Osteoblast (primary cell): Measurements from ENCODE around the gene INHBC. TPM values are rescaled to one million over a fixed set of nuclear protein-coding genes. Genes with fewer than 3 reads are reported as not detected.
"Not testable (repeated sequence)": the region's sequence is repeated elsewhere in the genome, so short reads cannot be mapped to it uniquely, and the experiment has no call there.

Source experiments
- DNase-seq: peaks from one replicate; pipeline ENCODE4 v3.0.0; 2011; ENCODE audit warnings: low spot score, mixed read lengths; ENCODE audit not compliant: insufficient read length; ENCODE audit errors: missing footprints
- H2AFZ ChIP-seq: 2 replicates; pipeline ENCODE4 v1.6.0; 2011; ENCODE audit warnings: mild to moderate bottlenecking, low read length
- H3K27ac ChIP-seq: 2 replicates; pipeline ENCODE4 v1.5.1; 2011; ENCODE audit warnings: mild to moderate bottlenecking, low read depth, low read length, moderate library complexity
- H3K27me3 ChIP-seq: 2 replicates; pipeline ENCODE4 v1.6.0; 2012; ENCODE audit warnings: mild to moderate bottlenecking, control low read depth, inconsistent platforms, low read length, moderate library complexity; ENCODE audit not compliant: insufficient read depth
- H3K36me3 ChIP-seq: 2 replicates; pipeline ENCODE4 v1.5.1; 2011; ENCODE audit warnings: mild to moderate bottlenecking, low read length, control low read depth, moderate library complexity; ENCODE audit not compliant: insufficient read depth
- H3K4me1 ChIP-seq: 2 replicates; pipeline ENCODE4 v1.5.1; 2011; ENCODE audit warnings: mild to moderate bottlenecking, low read length, control low read depth, moderate library complexity; ENCODE audit not compliant: insufficient read depth
- H3K4me2 ChIP-seq: 2 replicates; pipeline ENCODE4 v1.6.0; 2011; ENCODE audit warnings: mild to moderate bottlenecking, low read length; ENCODE audit not compliant: insufficient read depth
- H3K4me3 ChIP-seq: fragments of 200-600 bp; sonication (generic); 3 replicates; pipeline ENCODE4 v1.5.1; 2012; ENCODE audit warnings: mild to moderate bottlenecking, low read length, inconsistent platforms; ENCODE audit not compliant: insufficient read depth
- H3K79me2 ChIP-seq: 2 replicates; pipeline ENCODE4 v1.6.0; 2012; ENCODE audit warnings: mild to moderate bottlenecking, low read length, control low read depth, inconsistent platforms; ENCODE audit not compliant: insufficient read depth
- H3K9me3 ChIP-seq: 2 replicates; pipeline ENCODE4 v1.5.1; 2011; ENCODE audit warnings: low read depth, low read length, control low read depth
- H4K20me1 ChIP-seq: 2 replicates; pipeline ENCODE4 v1.6.0; 2012; ENCODE audit warnings: mild to moderate bottlenecking, low read length, control low read depth; ENCODE audit not compliant: insufficient read depth
- CTCF ChIP-seq: IDR thresholded peaks from 2 replicates; pipeline ENCODE4 v1.5.1; 2011; ENCODE audit warnings: mild to moderate bottlenecking, low read depth, low read length, moderate library complexity; ENCODE audit errors: extremely low read depth
- total RNA-seq: library from RNA; depleted of rRNA; stranded (reverse); fragments of >200 nt; gene quantifications from 2 replicates; pipeline ENCODE4 v1.2.3, GENCODE V29; 2012

INHBC gene
- total RNA-seq, 1 donor = not detected

GRCh38 chr12:57389033-57389432 is 45.6 kb upstream of the INHBC start:
- TF ChIP-seq CTCF = no peak
- no peak overlapping the region for H2AFZ ChIP-seq
- peak overlapping the region; percentile 68 for H3K27ac ChIP-seq
- H3K79me2 ChIP-seq = peaks cover 21% of the 10 kb centered on the region
- H3K4me2 ChIP-seq = peak overlapping the region; percentile 76
- H3K27me3 ChIP-seq = no peaks in the 10 kb centered on the region
- H3K36me3 ChIP-seq = peaks cover 4% of the 10 kb centered on the region
- no peaks in the 10 kb centered on the region for H4K20me1 ChIP-seq
- H3K4me1 ChIP-seq = peaks cover 23% of the 10 kb centered on the region
- peak overlapping the region; percentile 34 for H3K4me3 ChIP-seq
- DNase-seq = peak; percentile 96
- no peaks in the 10 kb centered on the region for H3K9me3 ChIP-seq

- peaks cover 4% of the 10 kb centered on the region for H3K36me3 ChIP-seq
- peak overlapping the region; percentile 56 for H3K27ac ChIP-seq
- no peak for TF ChIP-seq CTCF
- DNase-seq = no peak
- no peak overlapping the region for H3K4me3 ChIP-seq
- no peaks in the 10 kb centered on the region for H3K9me3 ChIP-seq
- no peaks in the 10 kb centered on the region for H3K27me3 ChIP-seq
- no peaks in the 10 kb centered on the region for H4K20me1 ChIP-seq
- H3K79me2 ChIP-seq = peaks cover 23% of the 10 kb centered on the region
- H2AFZ ChIP-seq = no peak overlapping the region
- H3K4me2 ChIP-seq = no peak overlapping the region
- H3K4me1 ChIP-seq = peaks cover 23% of the 10 kb centered on the region
Observed at GRCh38 chr12:57390174-57390573, 44.4 kb upstream of the INHBC start.

GRCh38 chr12:57395121-57395520 is 39.5 kb upstream of the INHBC start:
- Histone ChIP-seq H3K79me2 (peaks cover 37% of the 10 kb centered on the region), H3K4me2 (no peak overlapping the region)

GRCh38 chr12:57397441-57397840 is 37.1 kb upstream of the INHBC start:
- peaks cover 43% of the 10 kb centered on the region for H3K79me2 ChIP-seq
- no peak overlapping the region for H3K27ac ChIP-seq
- H3K4me2 ChIP-seq = no peak overlapping the region
- TF ChIP-seq CTCF = no peak
- H4K20me1 ChIP-seq = no peaks in the 10 kb centered on the region
- H3K27me3 ChIP-seq = no peaks in the 10 kb centered on the region
- peaks cover 4% of the 10 kb centered on the region for H3K36me3 ChIP-seq
- H3K4me1 ChIP-seq = no peaks in the 10 kb centered on the region
- no peak for DNase-seq
- no peak overlapping the region for H3K4me3 ChIP-seq
- H3K9me3 ChIP-seq = no peaks in the 10 kb centered on the region
- no peak overlapping the region for H2AFZ ChIP-seq

More at GRCh38 chr12:57395121-57395520, 39.5 kb upstream of the INHBC start:
- Histone ChIP-seq H2AFZ (no peak overlapping the region), H3K36me3 (peaks cover 8% of the 10 kb centered on the region), H3K27me3 (no peaks in the 10 kb centered on the region), H4K20me1 (no peaks in the 10 kb centered on the region), H3K9me3 (no peaks in the 10 kb centered on the region), H3K4me1 (peaks cover 3% of the 10 kb centered on the region), H3K4me3 (no peak overlapping the region), H3K27ac (no peak overlapping the region)
- no peak for DNase-seq
- TF ChIP-seq CTCF = no peak

GRCh38 chr12:57399718-57400463 is 34.7 kb upstream of the INHBC start:
- H3K36me3 ChIP-seq, H4K20me1 ChIP-seq, H3K27me3 ChIP-seq, DNase-seq, H2AFZ ChIP-seq, H3K4me2 ChIP-seq, H3K4me1 ChIP-seq, H3K4me3 ChIP-seq, H3K9me3 ChIP-seq, H3K27ac ChIP-seq: not testable (repeated sequence)
- peaks cover 50% of the 10 kb centered on the region for H3K79me2 ChIP-seq
